ENCODE results near the gene TMEM43.
"Not testable (repeated sequence)": the region's sequence is repeated elsewhere in the genome, so short reads cannot be mapped to it uniquely, and the experiment has no call there.

TMEM43 gene

GRCh38 chr3:14124615-14125192 lies at the start of gene TMEM43, which contains the start of gene CHCHD4:
Gene TMEM43 (plus strand): TSS chr3:14125052. CDS start chr3:14125194, 142 bp downstream.
Gene CHCHD4 (minus strand): TSS chr3:14124870. CDS start chr3:14124676, 194 bp downstream.
- DNase-seq (ENCODE audit: low spot score) = peak; percentile 100
- no peak for FAIRE-seq

GRCh38 chr3:14075233-14075632 lies 49.6 kb upstream of the TMEM43 start:
- DNase-seq (ENCODE audit: low spot score); FAIRE-seq: not testable (repeated sequence)

GRCh38 chr3:14077310-14077709 lies 47.5 kb upstream of the TMEM43 start:
- DNase-seq (ENCODE audit: low spot score) = peak; percentile 26
- no peak for FAIRE-seq

GRCh38 chr3:14082108-14082657 lies 42.7 kb upstream of the TMEM43 start:
- no peak for FAIRE-seq
- DNase-seq (ENCODE audit: low spot score) = no peak

GRCh38 chr3:14087461-14087860 lies 37.4 kb upstream of the TMEM43 start:
- FAIRE-seq = not testable (repeated sequence)

GRCh38 chr3:14091959-14092358 lies 32.9 kb upstream of the TMEM43 start:
- FAIRE-seq; DNase-seq (ENCODE audit: low spot score): not testable (repeated sequence)

More at GRCh38 chr3:14087461-14087860, 37.4 kb upstream of the TMEM43 start:
- not testable (repeated sequence) for DNase-seq (ENCODE audit: low spot score)

GRCh38 chr3:14092464-14092863 lies 32.4 kb upstream of the TMEM43 start:
- DNase-seq (ENCODE audit: low spot score) (no peak), FAIRE-seq (no peak)

GRCh38 chr3:14093831-14094230 lies 31.0 kb upstream of the TMEM43 start:
- DNase-seq (ENCODE audit: low spot score) = no peak
- FAIRE-seq = no peak

- no peak for DNase-seq (ENCODE audit: low spot score)
- no peak for FAIRE-seq
Observed at GRCh38 chr3:14096742-14097141, 28.1 kb upstream of the TMEM43 start.

- FAIRE-seq (no peak), DNase-seq (ENCODE audit: low spot score) (no peak)
Observed at GRCh38 chr3:14097616-14098391, 27.0 kb upstream of the TMEM43 start.

GRCh38 chr3:14109821-14110220 lies 15.0 kb upstream of the TMEM43 start:
- not testable (repeated sequence) for DNase-seq (ENCODE audit: low spot score); FAIRE-seq

- no peak for FAIRE-seq
- no peak for DNase-seq (ENCODE audit: low spot score)
Observed at GRCh38 chr3:14110699-14111098, 14.2 kb upstream of the TMEM43 start.

- FAIRE-seq = no peak
- DNase-seq (ENCODE audit: low spot score) = no peak
Observed at GRCh38 chr3:14113965-14114635, 10.8 kb upstream of the TMEM43 start.

GRCh38 chr3:14117468-14118399 lies 7.1 kb upstream of the TMEM43 start:
- DNase-seq (ENCODE audit: low spot score) (no peak), FAIRE-seq (no peak)

- FAIRE-seq (no peak), DNase-seq (ENCODE audit: low spot score) (no peak)
Observed at GRCh38 chr3:14118400-14119381, 6.2 kb upstream of the TMEM43 start.

- FAIRE-seq = no peak
- no peak for DNase-seq (ENCODE audit: low spot score)
Observed at GRCh38 chr3:14119651-14120050, 5.2 kb upstream of the TMEM43 start.

GRCh38 chr3:14120111-14120920 lies 4.5 kb upstream of the TMEM43 start:
- no peak for FAIRE-seq
- no peak for DNase-seq (ENCODE audit: low spot score)

GRCh38 chr3:14120921-14121448 lies 3.9 kb upstream of the TMEM43 start:
- not testable (repeated sequence) for FAIRE-seq; DNase-seq (ENCODE audit: low spot score)
